H1 (cell line): ENCODE results near the gene DGKI. TPM values are rescaled to one million over a fixed set of nuclear protein-coding genes. Genes with fewer than 3 reads are reported as not detected.
A peak's percentile ranks its signal among the peaks of the same experiment; 100 is the strongest.

Experiments
- CTCF ChIA-PET: fragments of 300-600 bp; sonication (Branson Sonifier 250); formaldehyde crosslinking; loops from one replicate; lab custom pipeline; 2021; ENCODE audit not compliant: partially characterized antibody; lab: Charles Lee
- POLR2A ChIA-PET: fragments of 300-600 bp; sonication (Branson Sonifier 250); formaldehyde crosslinking; loops from one replicate; lab custom pipeline; 2021; ENCODE audit warnings: inconsistent platforms; ENCODE audit not compliant: partially characterized antibody; lab: Charles Lee
- DNase-seq, 2 experiments: peaks; one replicate each; pipeline versions ENCODE4 v3.0.0 to v3.0.0-alpha.2; 2010 to 2022; ENCODE audit warnings: low spot score in 2 of 2, low read depth in 1 of 2, mixed read lengths in 1 of 2
- FAIRE-seq: peaks from 2 replicates; lab custom pipeline; 2011; peaks lifted over from hg19 to GRCh38; lab: Jason Lieb, UNC
- H2AFZ ChIP-seq: 2 replicates; pipeline ENCODE4 v1.8.1; 2012; ENCODE audit warnings: low read length, inconsistent platforms
- H2AK5ac ChIP-seq: 2 replicates; pipeline ENCODE4 v1.6.1; 2013; ENCODE audit warnings: low read depth, low read length
- H2BK120ac ChIP-seq: replicated peaks from 2 replicates; pipeline ENCODE3; 2013; ENCODE audit warnings: low read depth, low read length, inconsistent platforms
- H2BK12ac ChIP-seq: 2 replicates; pipeline ENCODE4 v1.6.1; 2013; ENCODE audit warnings: low read depth, low read length
- H2BK15ac ChIP-seq: 2 replicates; pipeline ENCODE4 v1.6.1; 2013; ENCODE audit warnings: low read length
- H2BK20ac ChIP-seq: 2 replicates; pipeline ENCODE4 v1.6.1; 2013; ENCODE audit warnings: low read length
- H2BK5ac ChIP-seq: 2 replicates; pipeline ENCODE4 v1.6.1; 2013; ENCODE audit warnings: low read depth, low read length
- H3K14ac ChIP-seq: 2 replicates; pipeline ENCODE4 v1.6.1; 2013; ENCODE audit warnings: inconsistent platforms; ENCODE audit not compliant: insufficient read length
- H3K18ac ChIP-seq: 2 replicates; pipeline ENCODE4 v1.6.1; 2013; ENCODE audit warnings: low read length; ENCODE audit errors: extremely low read depth
- H3K23ac ChIP-seq: 2 replicates; pipeline ENCODE4 v1.6.1; 2013; ENCODE audit warnings: inconsistent platforms; ENCODE audit not compliant: insufficient read length
- H3K23me2 ChIP-seq: 2 replicates; pipeline ENCODE4 v1.6.1; 2013; ENCODE audit warnings: low read depth, low read length
- H3K27ac ChIP-seq: 2 replicates; pipeline ENCODE4 v1.6.1; 2011; ENCODE audit warnings: low read depth, low read length, inconsistent platforms
- H3K27me3 ChIP-seq, 4 experiments: replicated peaks in 1 of 4; 1 replicate in 1 of 4; 2 replicates in 3 of 4; pipeline versions ENCODE4 v1.6.1 to v1.8.1; 2011 to 2013; ENCODE audit warnings: low read length in 3 of 4, mild to moderate bottlenecking in 3 of 4, inconsistent platforms in 2 of 4, mixed read lengths in 2 of 4, moderate library complexity in 1 of 4; ENCODE audit not compliant: control insufficient read depth in 3 of 4, insufficient read depth in 3 of 4; ENCODE audit errors: extremely low read depth in 1 of 4
- H3K36me3 ChIP-seq, 4 experiments: 2 replicates each; pipeline versions ENCODE4 v1.6.1 to v1.8.1; 2011 to 2013; ENCODE audit warnings: mild to moderate bottlenecking in 4 of 4, low read length in 3 of 4, moderate library complexity in 2 of 4, control low read depth in 1 of 4, inconsistent platforms in 1 of 4; ENCODE audit not compliant: insufficient read depth in 4 of 4, control insufficient read depth in 2 of 4
- H3K4ac ChIP-seq: replicated peaks from 2 replicates; pipeline ENCODE3; 2013; ENCODE audit warnings: low read length, low read depth, mixed read lengths, inconsistent platforms; ENCODE audit not compliant: insufficient read length
- H3K4me1 ChIP-seq, 4 experiments: replicated peaks in 1 of 4; 1 replicate in 1 of 4; 2 replicates in 3 of 4; pipeline versions ENCODE4 v1.6.1 to v1.8.1; 2011 to 2013; ENCODE audit warnings: low read length in 3 of 4, inconsistent platforms in 2 of 4, mixed read lengths in 1 of 4; ENCODE audit not compliant: insufficient read depth in 4 of 4, control insufficient read depth in 3 of 4
- H3K4me2 ChIP-seq, 2 experiments: 2 replicates each; pipeline versions ENCODE4 v1.6.1 to v1.8.1; 2011 to 2013; ENCODE audit warnings: low read depth in 2 of 2, low read length in 2 of 2, control low read depth in 1 of 2, inconsistent platforms in 1 of 2, mild to moderate bottlenecking in 1 of 2; ENCODE audit not compliant: insufficient read depth in 1 of 2
- H3K4me3 ChIP-seq, 4 experiments: fragments of 200-600, 300-600 bp in 1 of 4; sonication (generic), shearing (Covaris generic), sonication (Bioruptor Twin) in 1 of 4; 2 replicates each; pipeline versions ENCODE4 v1.5.1 to v1.8.1; 2011 to 2016; ENCODE audit warnings: low read length in 4 of 4, low read depth in 3 of 4, control low read depth in 2 of 4, inconsistent platforms in 2 of 4, mild to moderate bottlenecking in 2 of 4, mixed read lengths in 1 of 4, moderate library complexity in 1 of 4; ENCODE audit not compliant: insufficient read depth in 2 of 4; ENCODE audit errors: extremely low read depth in 1 of 4
- H3K56ac ChIP-seq: replicated peaks from 2 replicates; pipeline ENCODE3; 2013; ENCODE audit warnings: low read depth, mild to moderate bottlenecking, mixed read lengths, low read length, inconsistent platforms; ENCODE audit not compliant: insufficient read length
- H3K79me1 ChIP-seq: 2 replicates; pipeline ENCODE4 v1.6.1; 2013; ENCODE audit warnings: low read depth, low read length, control low read depth
- H3K79me2 ChIP-seq, 2 experiments: 2 replicates each; pipeline versions ENCODE4 v1.6.1 to v1.8.1; 2012 to 2013; ENCODE audit warnings: low read length in 2 of 2, mild to moderate bottlenecking in 2 of 2, inconsistent platforms in 1 of 2; ENCODE audit not compliant: insufficient read depth in 2 of 2, control insufficient read depth in 1 of 2
- H3K9ac ChIP-seq, 4 experiments: replicated peaks in 1 of 4; 1 replicate in 1 of 4; 2 replicates in 3 of 4; pipeline versions ENCODE4 v1.6.1 to v1.8.1; 2011 to 2013; ENCODE audit warnings: low read depth in 3 of 4, low read length in 3 of 4, control low read depth in 2 of 4, mild to moderate bottlenecking in 2 of 4, moderate library complexity in 2 of 4, inconsistent platforms in 1 of 4; ENCODE audit errors: extremely low read depth in 1 of 4
- H3K9me3 ChIP-seq, 2 experiments: 2 replicates each; pipeline versions ENCODE4 v1.6.1 to v1.8.1; 2012 to 2013; ENCODE audit warnings: mild to moderate bottlenecking in 2 of 2, moderate library complexity in 2 of 2, control low read depth in 1 of 2, inconsistent platforms in 1 of 2, low read depth in 1 of 2, low read length in 1 of 2, mixed read lengths in 1 of 2; ENCODE audit not compliant: insufficient read depth in 2 of 2
- H4K20me1 ChIP-seq, 2 experiments: replicated peaks in 1 of 2; 2 replicates each; pipeline versions ENCODE3 to v1.8.1; 2011 to 2013; ENCODE audit warnings: inconsistent platforms in 2 of 2, low read length in 2 of 2, mild to moderate bottlenecking in 1 of 2; ENCODE audit not compliant: insufficient read depth in 2 of 2, control insufficient read depth in 1 of 2
- H4K5ac ChIP-seq: 2 replicates; pipeline ENCODE4 v1.6.1; 2013; ENCODE audit warnings: low read length, low read depth, mixed read lengths, inconsistent platforms; ENCODE audit not compliant: insufficient read length
- H4K8ac ChIP-seq: 2 replicates; pipeline ENCODE4 v1.8.0; 2013; ENCODE audit warnings: mild to moderate bottlenecking, moderate library complexity, low read length, inconsistent platforms; ENCODE audit not compliant: insufficient read depth; ENCODE audit errors: extremely low read depth
- H4K91ac ChIP-seq: replicated peaks from 2 replicates; pipeline ENCODE3; 2013; ENCODE audit warnings: low read length, mixed read lengths, inconsistent platforms; ENCODE audit not compliant: insufficient read length
- CEBPB ChIP-seq: IDR thresholded peaks from 2 replicates; pipeline ENCODE4 v1.6.1; 2012; ENCODE audit warnings: low read depth, low read length
- E2F6 ChIP-seq: IDR thresholded peaks from 2 replicates; pipeline ENCODE4 v1.6.1; 2012; ENCODE audit warnings: inconsistent platforms
- GTF2F1 ChIP-seq: IDR thresholded peaks from 2 replicates; pipeline ENCODE4 v1.6.1; 2012; ENCODE audit warnings: low read depth, low read length, improper control_type of control experiment, borderline replicate concordance
- KDM5A ChIP-seq: fragments of 200-600 bp; IDR thresholded peaks from 2 replicates; pipeline ENCODE4 v1.7.1; 2012; ENCODE audit warnings: mild to moderate bottlenecking, low read length, inconsistent platforms, mixed read lengths
- NANOG ChIP-seq: IDR thresholded peaks from 2 replicates; pipeline ENCODE4 v1.6.1; 2011; ENCODE audit warnings: low read length, low read depth, mild to moderate bottlenecking, inconsistent platforms; ENCODE audit not compliant: insufficient read depth, poor library complexity, severe bottlenecking
- SIRT6 ChIP-seq: IDR thresholded peaks from one replicate; pipeline ENCODE4 v1.7.1; 2012; ENCODE audit warnings: low read length, inconsistent platforms
- SUZ12 ChIP-seq: fragments of 200-600 bp; sonication (generic); IDR thresholded peaks from 2 replicates; pipeline ENCODE4 v1.6.1; 2012; ENCODE audit warnings: mild to moderate bottlenecking, inconsistent platforms, low read length, moderate library complexity, mixed read lengths
- TAF1 ChIP-seq: IDR thresholded peaks from 2 replicates; pipeline ENCODE4 v1.6.1; 2011; ENCODE audit warnings: mild to moderate bottlenecking, low read depth, low read length
- YY1 ChIP-seq: IDR thresholded peaks from 2 replicates; pipeline ENCODE4 v1.6.1; 2011; ENCODE audit warnings: low read depth, mild to moderate bottlenecking, low read length
- WGBS, 2 experiments: shearing (Covaris generic) in 1 of 2; methylation state at CpG; one replicate each; pipeline versions ENCODE4 v1.1.6 to v1.1.7; 2013 to 2015; ENCODE audit warnings: low lambda C conversion rate in 2 of 2, mixed read lengths in 2 of 2, inconsistent platforms in 1 of 2, low coverage in 1 of 2, missing lambda C conversion rate in 1 of 2; ENCODE audit not compliant: insufficient replicate concordance in 2 of 2, insufficient coverage in 1 of 2, insufficient read length in 1 of 2; ENCODE audit errors: extremely low coverage in 1 of 2, missing lambda C conversion rate in 1 of 2; 5-methylcytosine and 5-hydroxymethylcytosine counted together
- long read RNA-seq, 2 experiments: library from RNA in 1 of 2; library from capped mRNA in 1 of 2; stranded (forward); transcript quantifications; one replicate each; pipeline ENCODE4 v2.0.0, GENCODE V29; 2021; ENCODE audit warnings: inconsistent platforms in 1 of 2
- polyA minus RNA-seq, 3 experiments: library from RNA; depleted of rRNA, polyadenylated mRNA; stranded (reverse); fragments of >200 nt; gene quantifications; 1 replicate in 2 of 3; 2 replicates in 1 of 3; pipeline ENCODE4 v1.2.3, GENCODE V29; 2011
- polyA plus RNA-seq, 7 experiments: library from polyadenylated mRNA; depleted of rRNA in 3 of 7; stranded (reverse) in 5 of 7; unstranded in 2 of 7; fragments of >200 nt in 5 of 7; fragments of 200-250 nt in 2 of 7; gene quantifications; 1 replicate in 5 of 7; 2 replicates in 1 of 7; 4 replicates in 1 of 7; pipeline versions ENCODE4 v1.2.1 to v1.2.3, GENCODE V29; 2011 to 2013; ENCODE audit warnings: missing spikeins in 2 of 7, mixed read lengths in 2 of 7
- total RNA-seq: library from RNA; stranded (reverse); fragmentation: NEBNext Ultra II Directional; extraction: Animal tissue kit (Norgen Biotek cat#: 25700); gene quantifications from 2 replicates; pipeline ENCODE4 v1.2.1, GENCODE V29; 2021

Gene DGKI
- total RNA-seq: 0.71 and 0.84 TPM in 2 replicates
- polyA plus RNA-seq (2011; rRNA removed): 0.20 and 0.22 TPM in 2 replicates
- polyA plus RNA-seq (2011; cell fraction: cytosol; rRNA removed): 0.31 TPM
- 0.63 TPM for polyA plus RNA-seq (2011; cell fraction: nucleus; rRNA removed)
- 0.17 to 1.2 TPM (median 0.65 TPM) in 4 replicates for polyA plus RNA-seq (2012, experiment 1 of 2)
- polyA plus RNA-seq (2012, experiment 2 of 2): 0.07 TPM
- 0.14 TPM for polyA plus RNA-seq (2013, experiment 1 of 2)
- polyA plus RNA-seq (2013, experiment 2 of 2): 0.18 TPM
- polyA minus RNA-seq (2011; rRNA and poly(A)+ RNA removed): 2.0 and 2.3 TPM in 2 replicates
- 1.5 TPM for polyA minus RNA-seq (2011; cell fraction: cytosol; rRNA and poly(A)+ RNA removed)
- 3.2 TPM for polyA minus RNA-seq (2011; cell fraction: nucleus; rRNA and poly(A)+ RNA removed)
- long read RNA-seq, experiment 1, partial matches to known transcripts: 0 of 1 reads
- long read RNA-seq, experiment 1, other reads (novel, unspliced or antisense): 1 of 1 reads
- long read RNA-seq, experiment 2: 0 reads

DNA sequence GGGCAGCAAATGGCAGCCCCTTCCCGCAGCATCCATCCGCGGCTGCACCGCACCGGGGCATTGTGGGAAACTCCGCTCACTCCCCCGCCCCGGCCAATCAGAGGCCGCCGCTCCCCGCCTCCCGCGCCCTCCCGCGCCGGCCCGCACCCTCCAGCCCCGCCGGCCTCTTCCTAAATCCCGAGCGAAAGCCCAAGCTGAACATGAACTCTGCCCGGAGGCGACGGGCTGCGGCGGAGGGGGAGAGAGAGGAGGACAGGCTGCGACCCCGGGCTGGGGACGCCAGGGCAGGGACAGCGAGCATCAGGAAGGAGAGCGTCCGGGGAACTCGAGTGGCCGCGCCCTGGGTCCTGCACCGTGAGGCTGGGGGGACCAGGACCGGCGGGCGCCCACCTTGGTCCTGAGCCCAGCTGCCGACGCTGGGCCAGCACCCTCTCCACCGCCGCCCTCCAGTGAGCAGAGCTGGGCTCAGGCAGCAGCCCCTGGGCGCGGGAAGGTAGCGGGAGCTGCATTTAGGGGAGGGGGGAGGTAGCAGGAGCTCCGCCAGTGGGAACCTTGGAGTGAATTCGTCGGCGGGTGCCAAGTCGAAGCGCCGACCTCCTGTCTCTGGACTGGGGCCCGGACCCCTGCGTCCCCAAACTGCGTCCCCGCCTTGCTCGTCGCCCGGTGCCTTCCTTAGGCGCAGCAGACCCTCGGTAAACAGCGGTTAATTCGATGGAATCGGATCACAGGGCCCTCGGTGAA is at the start of gene DGKI:
Gene DGKI (minus strand): TSS at position 148 of the 741 bp plus-strand sequence.
- Histone ChIP-seq H3K36me3 (no peaks in the 10 kb centered on the region), H3K27ac (no peak within 1 kb of the TSS), H3K23ac (no peak within 1 kb of the TSS), H4K20me1 (peaks cover 0 to 2% of the 10 kb centered on the region in 2 experiments), H3K79me2 (no peaks in the 10 kb centered on the region; a peak in 1 of 4 replicates), H2BK15ac (no peak within 1 kb of the TSS), H4K5ac (no peak within 1 kb of the TSS), H3K4ac (no peak within 1 kb of the TSS), H4K91ac (no peak within 1 kb of the TSS), H2BK12ac (no peak within 1 kb of the TSS), H3K23me2 (peaks cover 7% of the 10 kb centered on the region), H2AFZ (peak within 1 kb of the TSS; percentile 66), H3K4me2 (peak within 1 kb of the TSS; percentile 76 to 81), H2BK120ac (no peak within 1 kb of the TSS), H3K4me3 (peak within 1 kb of the TSS; percentile 32 to 63 (median 46)), H2BK5ac (no peak within 1 kb of the TSS), H2AK5ac (no peak within 1 kb of the TSS), H3K9ac (no peak within 1 kb of the TSS), H3K27me3 (peaks cover 24 to 46% (median 37%) of the 10 kb centered on the region in 4 experiments), H3K56ac (no peak within 1 kb of the TSS), H3K18ac (peak within 1 kb of the TSS; percentile 88; the same call in 1 of the 2 replicates), H4K8ac (peak within 1 kb of the TSS; percentile 65; the same call in 1 of the 2 replicates), H3K14ac (no peak within 1 kb of the TSS), H2BK20ac (no peak within 1 kb of the TSS), H3K79me1 (no peaks in the 10 kb centered on the region), H3K9me3 (no peaks in the 10 kb centered on the region), H3K4me1 (peaks cover 2 to 10% (median 8%) of the 10 kb centered on the region in 4 experiments; a peak in 6 of 7 replicates)
- ChIA-PET POLR2A (no interaction called here), CTCF (interaction anchor here (0.8 to 7.1 kb wide), 6 partner anchors 22 to 194 kb away, joined by 3 to 31 read pairs (median 3); no protein-coding TSS in a partner anchor)
- FAIRE-seq: no peak
- WGBS, 2 experiments: 2% methylated on average over 35 of the region's 66 CpGs; no CpG with 5 or more reads in 1 of the 2 experiments
- peak in 1 of 2 experiments; percentile 81 for DNase-seq
- TF ChIP-seq YY1: peak; percentile 74; the same call in 1 of the 2 replicates
- 0 out of 2 replicates have a peak, but pooled peaks have one; percentile 25 for TF ChIP-seq TAF1
- no peak for TF ChIP-seq CEBPB
- TF ChIP-seq NANOG: no peak
- TF ChIP-seq GTF2F1: no peak
- peak; percentile 52; the same call in 1 of the 2 replicates for TF ChIP-seq E2F6
- no peak for TF ChIP-seq SIRT6
- no peak for TF ChIP-seq KDM5A
- peak; percentile 86; the same call in 1 of the 2 replicates for TF ChIP-seq SUZ12
